HCT116 (cell line): Measurements from ENCODE around the gene CCDC148. TPM values are rescaled to one million over a fixed set of nuclear protein-coding genes. Genes with fewer than 3 reads are reported as not detected.

Experiments
- ATAC-seq: fragments of 200-7000 bp; cut with Tn5 transposase; 2 replicates; pipeline ENCODE4 v1.9.1; 2020; ENCODE audit warnings: mild to moderate bottlenecking, moderate library complexity
- BruUV-seq: library from RNA; stranded (reverse); fragments of 400-500 nt; replicated peaks from 2 replicates; lab custom pipeline; 2021; lab: Mats Ljungman, UMichigan
- CTCF ChIA-PET: fragments of 300-600 bp; sonication (Branson Sonifier 250); formaldehyde crosslinking; loops from one replicate; lab custom pipeline; 2021; ENCODE audit warnings: antibody characterized with exemption; lab: Charles Lee
- POLR2A ChIA-PET: fragments of 300-600, 350-600 bp; sonication (Branson Sonifier 250); formaldehyde crosslinking; loops from one replicate; lab custom pipeline; 2021; ENCODE audit warnings: antibody characterized with exemption; lab: Charles Lee
- RAD21 ChIA-PET, 2 experiments: fragments of 300-600 bp; sonication (Branson Sonifier 250); formaldehyde crosslinking; loops; one replicate each; lab custom pipeline; 2023; ENCODE audit warnings: low total read pairs in 2 of 2; ENCODE audit not compliant: uncharacterized antibody in 2 of 2, unreplicated experiment in 2 of 2, low non-redundant PET in 1 of 2; lab: Charles Lee
- DNase-seq: peaks from one replicate; pipeline ENCODE4 v3.0.0-alpha.2; 2010; ENCODE audit warnings: low read depth, low spot score
- H2AFZ ChIP-seq: fragments of 200-600 bp; shearing (Covaris generic), sonication (generic); 2 replicates; pipeline ENCODE4 v1.6.1; 2017; ENCODE audit warnings: low read depth, mixed run types, mixed read lengths, antibody characterized with exemption, low read length; ENCODE audit not compliant: poor library complexity, severe bottlenecking
- H3K27ac ChIP-seq: 2 replicates; pipeline ENCODE4 v1.5.1; 2012; ENCODE audit warnings: low read depth, low read length
- H3K27me3 ChIP-seq: fragments of 200-600 bp; sonication (generic); 2 replicates; pipeline ENCODE4 v1.6.1; 2016; ENCODE audit warnings: mixed run types, low read length, mixed read lengths; ENCODE audit not compliant: insufficient read depth
- H3K36me3 ChIP-seq, 2 experiments: fragments of 200-500 bp in 1 of 2; fragments of 200-600 bp in 1 of 2; sonication (Bioruptor generic) in 1 of 2; sonication (generic) in 1 of 2; 2 replicates each; pipeline versions ENCODE4 v1.5.1 to v1.6.1; 2014 to 2016; ENCODE audit warnings: low read length in 2 of 2, inconsistent platforms in 1 of 2, mixed read lengths in 1 of 2, mixed run types in 1 of 2; ENCODE audit not compliant: insufficient read depth in 2 of 2, control insufficient read depth in 1 of 2
- H3K4me1 ChIP-seq, 2 experiments: fragments of 200-600 bp in 1 of 2; sonication (generic) in 1 of 2; 2 replicates each; pipeline versions ENCODE4 v1.5.1 to v1.6.1; 2012 to 2017; ENCODE audit warnings: low read length in 2 of 2, inconsistent platforms in 1 of 2, mild to moderate bottlenecking in 1 of 2, mixed read lengths in 1 of 2, mixed run types in 1 of 2, moderate library complexity in 1 of 2; ENCODE audit not compliant: insufficient read depth in 2 of 2, control insufficient read depth in 1 of 2
- H3K4me2 ChIP-seq: fragments of 200-600 bp; sonication (generic); 2 replicates; pipeline ENCODE4 v1.6.1; 2017; ENCODE audit warnings: mixed run types, low read length, mixed read lengths
- H3K4me3 ChIP-seq, 2 experiments: fragments of 200-600 bp in 1 of 2; sonication (generic) in 1 of 2; replicated peaks in 1 of 2; 2 replicates each; pipeline ENCODE4 v1.5.1; 2011 to 2016; ENCODE audit warnings: low read length in 2 of 2, control low read depth in 1 of 2, low read depth in 1 of 2, mild to moderate bottlenecking in 1 of 2, mixed read lengths in 1 of 2, mixed run types in 1 of 2
- H3K79me2 ChIP-seq: fragments of 200-600 bp; sonication (generic); 2 replicates; pipeline ENCODE4 v1.6.1; 2017; ENCODE audit warnings: mild to moderate bottlenecking, mixed run types, low read length, moderate library complexity, mixed read lengths; ENCODE audit not compliant: insufficient read depth
- H3K9ac ChIP-seq: fragments of 200-600 bp; sonication (generic); 2 replicates; pipeline ENCODE4 v1.6.1; 2016; ENCODE audit warnings: low read length, mixed read lengths
- H3K9me2 ChIP-seq: fragments of 200-600 bp; sonication (generic), shearing (Covaris generic); 2 replicates; pipeline ENCODE4 v1.6.1; 2017; ENCODE audit warnings: mixed run types, mild to moderate bottlenecking, moderate library complexity; ENCODE audit not compliant: insufficient read depth
- H3K9me3 ChIP-seq, 2 experiments: fragments of 200-500 bp in 1 of 2; fragments of 200-600 bp in 1 of 2; sonication (Bioruptor generic) in 1 of 2; sonication (generic) in 1 of 2; 2 replicates each; pipeline ENCODE4 v1.6.1; 2014 to 2017; ENCODE audit warnings: low read length in 2 of 2, mixed read lengths in 2 of 2, inconsistent platforms in 1 of 2, low read depth in 1 of 2, mild to moderate bottlenecking in 1 of 2, mixed run types in 1 of 2, moderate library complexity in 1 of 2; ENCODE audit not compliant: control insufficient read depth in 1 of 2, insufficient read depth in 1 of 2
- H4K20me1 ChIP-seq: fragments of 200-600 bp; sonication (generic), shearing (Covaris generic); 2 replicates; pipeline ENCODE4 v1.6.1; 2017; ENCODE audit warnings: mixed run types, mild to moderate bottlenecking, moderate library complexity; ENCODE audit not compliant: insufficient read depth
- ATF3 ChIP-seq: IDR thresholded peaks from 2 replicates; pipeline ENCODE4 v1.6.1; 2012
- CEBPB ChIP-seq: IDR thresholded peaks from 2 replicates; pipeline ENCODE4 v1.6.1; 2012; ENCODE audit warnings: low read depth
- CTCF ChIP-seq, 3 experiments: fragments of 200-600 bp in 1 of 3; sonication (generic) in 1 of 3; IDR thresholded peaks in 2 of 3; conservative IDR thresholded peaks in 1 of 3; 2 replicates each; pipeline ENCODE4 v1.5.1; 2012 to 2017; ENCODE audit warnings: low read depth in 2 of 3, low read length in 2 of 3, antibody characterized with exemption in 1 of 3, borderline replicate concordance in 1 of 3, control low read depth in 1 of 3, mild to moderate bottlenecking in 1 of 3, mixed read lengths in 1 of 3, mixed run types in 1 of 3, moderate library complexity in 1 of 3; ENCODE audit not compliant: insufficient read depth in 1 of 3
- EGR1 ChIP-seq: IDR thresholded peaks from 2 replicates; pipeline ENCODE4 v1.6.1; 2012; ENCODE audit warnings: low read depth
- JUND ChIP-seq: IDR thresholded peaks from 2 replicates; pipeline ENCODE4 v1.6.1; 2012
- MAX ChIP-seq: IDR thresholded peaks from 2 replicates; pipeline ENCODE4 v1.6.1; 2012
- RAD21 ChIP-seq: IDR thresholded peaks from 2 replicates; pipeline ENCODE4 v1.6.1; 2012; ENCODE audit warnings: low read depth, mild to moderate bottlenecking
- SIN3A ChIP-seq: IDR thresholded peaks from 2 replicates; pipeline ENCODE4 v1.6.1; 2012; ENCODE audit warnings: low read depth
- SP1 ChIP-seq: IDR thresholded peaks from 2 replicates; pipeline ENCODE4 v1.6.1; 2012; ENCODE audit warnings: low read depth
- ZBTB33 ChIP-seq: IDR thresholded peaks from 2 replicates; pipeline ENCODE4 v1.6.1; 2011; ENCODE audit warnings: mild to moderate bottlenecking, low read length, moderate library complexity; ENCODE audit not compliant: insufficient replicate concordance; ENCODE audit errors: extremely low read depth
- intact Hi-C: fragments of 100-400 bp; cut with micrococcal nuclease; formaldehyde crosslinking; loops from 2 replicates; pipeline ENCODE4 v1.10.0; 2022
- total RNA-seq: library from RNA; stranded (reverse); gene quantifications from one replicate; pipeline ENCODE4 v1.2.1, GENCODE V29; 2021; ENCODE audit not compliant: unreplicated experiment

The CCDC148 gene
- total RNA-seq, 1 experiment from 2014 or later = 0.59 TPM

- TF ChIP-seq MAX = no peak
- no peak for TF ChIP-seq SIN3A
- no peak for TF ChIP-seq JUND
- TF ChIP-seq ZBTB33 = no peak
- Histone ChIP-seq H3K4me1 (peaks cover 5 to 32% of the 10 kb centered on the region in 2 experiments), H2AFZ (no peak overlapping the region), H3K9me2 (no peaks in the 10 kb centered on the region), H3K79me2 (peaks cover 61% of the 10 kb centered on the region), H3K9ac (no peak overlapping the region), H3K4me3 (no peak overlapping the region), H4K20me1 (no peaks in the 10 kb centered on the region), H3K4me2 (no peak overlapping the region), H3K9me3 (no peaks in the 10 kb centered on the region), H3K36me3 (no peaks in the 10 kb centered on the region), H3K27me3 (no peaks in the 10 kb centered on the region), H3K27ac (no peak overlapping the region)
- DNase-seq (no peak), ATAC-seq (no peak)
- no TSS peak for BruUV-seq
- ChIA-PET CTCF (no interaction called here), RAD21 (interaction anchor here in 1 of 2 experiments (0.5 kb wide), 1 partner anchor 49 kb away, joined by 3 read pairs; the partner anchor contains the start of genes CCDC148 and PKP4), POLR2A (no interaction called here)
- intact Hi-C loops = no loop called here
Measured at GRCh38 chr2:158505448-158505934, 48.9 kb upstream of the CCDC148 start.

- DNase-seq (no peak), ATAC-seq (no peak)
- Histone ChIP-seq H3K4me1 (peaks cover 3 to 19% of the 10 kb centered on the region in 2 experiments; a peak in 2 of 4 replicates), H2AFZ (no peak overlapping the region), H3K27me3 (no peaks in the 10 kb centered on the region), H3K9ac (no peak overlapping the region), H3K9me3 (no peaks in the 10 kb centered on the region), H3K4me2 (no peak overlapping the region), H3K79me2 (peaks cover 55% of the 10 kb centered on the region), H3K4me3 (no peak overlapping the region), H3K9me2 (no peaks in the 10 kb centered on the region), H3K27ac (no peak overlapping the region), H3K36me3 (no peaks in the 10 kb centered on the region), H4K20me1 (no peaks in the 10 kb centered on the region)
- intact Hi-C loops = no loop called here
- CTCF ChIA-PET = no interaction called here
- BruUV-seq = TSS peak; percentile 34
- POLR2A ChIA-PET = no interaction called here
- RAD21 ChIA-PET = no interaction called here
- TF ChIP-seq ATF3 (no peak), CEBPB (no peak), MAX (no peak), JUND (no peak), SP1 (no peak), CTCF (IDR thresholded peaks at IDR 0.05 in 2 of 3, conservative IDR thresholded peaks at IDR 0.05 in 1 of 3; ENCODE audit: borderline replicate concordance in 1 of 3, insufficient read depth in 1 of 3, low read depth in 2 of 3, low read length in 2 of 3) (no peak), EGR1 (no peak), RAD21 (no peak)
Measured at GRCh38 chr2:158504088-158504487, 47.5 kb upstream of the CCDC148 start.
